GM08714 (cell line): Measurements from ENCODE around the gene TEKT5.
"Not testable (repeated sequence)": the region's sequence is repeated elsewhere in the genome, so short reads cannot be mapped to it uniquely, and the experiment has no call there.

Experiments used
- H3K4me3 ChIP-seq: fragments of 200-500 bp; sonication (Bioruptor generic); 2 replicates; pipeline ENCODE4 v1.5.1; 2014; ENCODE audit warnings: mild to moderate bottlenecking, low read length, inconsistent platforms
- ZNF274 ChIP-seq: IDR thresholded peaks from 2 replicates; pipeline ENCODE4 v1.6.1; 2012; ENCODE audit warnings: mild to moderate bottlenecking, low read depth, low read length

TEKT5 gene

GRCh38 chr16:10699756-10700155 is 5.0 kb upstream of the TEKT5 start:
- TF ChIP-seq ZNF274: no peak
- no peak overlapping the region for H3K4me3 ChIP-seq

- TF ChIP-seq ZNF274: no peak
- H3K4me3 ChIP-seq: no peak overlapping the region
These were observed 424 bp downstream of the TEKT5 start for GRCh38 chr16:10694306-10694705.

GRCh38 chr16:10693889-10694288 is 841 bp downstream of the TEKT5 start:
- no peak for TF ChIP-seq ZNF274
- H3K4me3 ChIP-seq: no peak overlapping the region

GRCh38 chr16:10692470-10692869 is 2.3 kb downstream of the TEKT5 start:
- H3K4me3 ChIP-seq: no peak overlapping the region
- no peak for TF ChIP-seq ZNF274

GRCh38 chr16:10688726-10689125 is 6.0 kb downstream of the TEKT5 start:
- no peak overlapping the region for H3K4me3 ChIP-seq
- no peak for TF ChIP-seq ZNF274

- TF ChIP-seq ZNF274: no peak
These were observed 6.4 kb downstream of the TEKT5 start for GRCh38 chr16:10688291-10688690.

GRCh38 chr16:10685709-10686108 is 9.0 kb downstream of the TEKT5 start:
- TF ChIP-seq ZNF274: no peak
- H3K4me3 ChIP-seq: no peak overlapping the region

More at GRCh38 chr16:10688291-10688690, 6.4 kb downstream of the TEKT5 start:
- H3K4me3 ChIP-seq: no peak overlapping the region

- no peak for TF ChIP-seq ZNF274
- H3K4me3 ChIP-seq: no peak overlapping the region
These were observed 10.1 kb downstream of the TEKT5 start for GRCh38 chr16:10684511-10685151.

- H3K4me3 ChIP-seq: no peak overlapping the region
- TF ChIP-seq ZNF274: no peak
These were observed 11.6 kb downstream of the TEKT5 start for GRCh38 chr16:10683170-10683569.

- TF ChIP-seq ZNF274: no peak
- no peak overlapping the region for H3K4me3 ChIP-seq
These were observed 12.1 kb downstream of the TEKT5 start for GRCh38 chr16:10682604-10683003.

GRCh38 chr16:10681310-10682308 is 13.1 kb downstream of the TEKT5 start:
- no peak overlapping the region for H3K4me3 ChIP-seq
- no peak for TF ChIP-seq ZNF274

- no peak for TF ChIP-seq ZNF274
- no peak overlapping the region for H3K4me3 ChIP-seq
These were observed 14.8 kb downstream of the TEKT5 start for GRCh38 chr16:10679921-10680320.

- H3K4me3 ChIP-seq: not testable (repeated sequence)
These were observed 15.3 kb downstream of the TEKT5 start for GRCh38 chr16:10679441-10679840.

- H3K4me3 ChIP-seq: no peak overlapping the region
- no peak for TF ChIP-seq ZNF274
These were observed 16.1 kb downstream of the TEKT5 start for GRCh38 chr16:10678655-10679054.

GRCh38 chr16:10676284-10676683 is 18.4 kb downstream of the TEKT5 start:
- H3K4me3 ChIP-seq: no peak overlapping the region
- TF ChIP-seq ZNF274: no peak
